ENCODE results near the gene TDRD7.

- TF ChIP-seq, protein P1, sequence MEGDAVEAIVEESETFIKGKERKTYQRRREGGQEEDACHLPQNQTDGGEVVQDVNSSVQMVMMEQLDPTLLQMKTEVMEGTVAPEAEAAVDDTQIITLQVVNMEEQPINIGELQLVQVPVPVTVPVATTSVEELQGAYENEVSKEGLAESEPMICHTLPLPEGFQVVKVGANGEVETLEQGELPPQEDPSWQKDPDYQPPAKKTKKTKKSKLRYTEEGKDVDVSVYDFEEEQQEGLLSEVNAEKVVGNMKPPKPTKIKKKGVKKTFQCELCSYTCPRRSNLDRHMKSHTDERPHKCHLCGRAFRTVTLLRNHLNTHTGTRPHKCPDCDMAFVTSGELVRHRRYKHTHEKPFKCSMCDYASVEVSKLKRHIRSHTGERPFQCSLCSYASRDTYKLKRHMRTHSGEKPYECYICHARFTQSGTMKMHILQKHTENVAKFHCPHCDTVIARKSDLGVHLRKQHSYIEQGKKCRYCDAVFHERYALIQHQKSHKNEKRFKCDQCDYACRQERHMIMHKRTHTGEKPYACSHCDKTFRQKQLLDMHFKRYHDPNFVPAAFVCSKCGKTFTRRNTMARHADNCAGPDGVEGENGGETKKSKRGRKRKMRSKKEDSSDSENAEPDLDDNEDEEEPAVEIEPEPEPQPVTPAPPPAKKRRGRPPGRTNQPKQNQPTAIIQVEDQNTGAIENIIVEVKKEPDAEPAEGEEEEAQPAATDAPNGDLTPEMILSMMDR (tag by site-specific recombination; IDR thresholded peaks at IDR 0.05): no peak
- TF ChIP-seq ZNF133 (tag by site-specific recombination; IDR thresholded peaks at IDR 0.05): no peak
- no peak for TF ChIP-seq ZSCAN4 (tag by site-specific recombination; IDR thresholded peaks at IDR 0.05)
- TF ChIP-seq ZNF776 (tag by site-specific recombination; IDR thresholded peaks at IDR 0.05; ENCODE audit: borderline replicate concordance): no peak
- TF ChIP-seq MZF1 (tag by site-specific recombination; IDR thresholded peaks at IDR 0.05; ENCODE audit: borderline replicate concordance): no peak
- TF ChIP-seq HOXA7 (CRISPR knock-in tag; IDR thresholded peaks at IDR 0.05; ENCODE audit: borderline replicate concordance): no peak
- no peak for TF ChIP-seq ZBTB49 (tag by site-specific recombination; IDR thresholded peaks at IDR 0.05; ENCODE audit: low read depth)
- no peak for TF ChIP-seq ZNF114 (tag by site-specific recombination; IDR thresholded peaks at IDR 0.05)
- no peak for TF ChIP-seq ZNF707 (tag by site-specific recombination; IDR thresholded peaks at IDR 0.05)
- no peak for TF ChIP-seq KLF16 (tag by site-specific recombination; IDR thresholded peaks at IDR 0.05)
- 0 out of 2 replicates have a peak, but pooled peaks have one; percentile 22 for TF ChIP-seq ZNF362 (tag by site-specific recombination; IDR thresholded peaks at IDR 0.05)
- no peak for TF ChIP-seq ZNF10 (tag by site-specific recombination; IDR thresholded peaks at IDR 0.05)
- no peak for TF ChIP-seq ZNF521 (tag by site-specific recombination; IDR thresholded peaks at IDR 0.05)
- no peak for TF ChIP-seq GFI1B (tag by site-specific recombination; IDR thresholded peaks at IDR 0.05)
Observed at GRCh38 chr9:97500765-97501176, 88.9 kb downstream of the TDRD7 start.

All from HEK293 (cell line).